GM10266 (cell line): ENCODE results near the gene TBCB.

Experiments used
- DNase-seq: peaks from one replicate; pipeline ENCODE4 v3.0.0; 2012; ENCODE audit errors: extremely low spot score
- CTCF ChIP-seq: IDR thresholded peaks from 2 replicates; pipeline ENCODE4 v1.5.1; 2012; ENCODE audit warnings: mild to moderate bottlenecking, low read depth; ENCODE audit not compliant: control insufficient read depth, insufficient read depth; ENCODE audit errors: missing control alignments

Gene TBCB

GRCh38 chr19:36103040-36103626 lies 12.1 kb upstream of the TBCB start:
- DNase-seq = no peak
- TF ChIP-seq CTCF = no peak

- TF ChIP-seq CTCF = no peak
- no peak for DNase-seq
These were observed 11.3 kb upstream of the TBCB start for GRCh38 chr19:36103842-36104552.

- no peak for TF ChIP-seq CTCF
- no peak for DNase-seq
These were observed 8.8 kb upstream of the TBCB start for GRCh38 chr19:36106441-36106840.

- TF ChIP-seq CTCF = no peak
- DNase-seq = no peak
These were observed 8.3 kb upstream of the TBCB start for GRCh38 chr19:36106991-36107390.

GRCh38 chr19:36108684-36109083 lies 6.6 kb upstream of the TBCB start:
- DNase-seq = no peak
- no peak for TF ChIP-seq CTCF

GRCh38 chr19:36110487-36111199 lies 4.6 kb upstream of the TBCB start, which contains the start of gene OVOL3:
Gene OVOL3 (plus strand): TSS chr19:36111143. CDS start chr19:36111203, 60 bp downstream.
- no peak for DNase-seq
- no peak for TF ChIP-seq CTCF

GRCh38 chr19:36111200-36111539 lies 4.1 kb upstream of the TBCB start:
- no peak for DNase-seq
- no peak for TF ChIP-seq CTCF
